ENCODE data around the gene EN2.

DNA sequence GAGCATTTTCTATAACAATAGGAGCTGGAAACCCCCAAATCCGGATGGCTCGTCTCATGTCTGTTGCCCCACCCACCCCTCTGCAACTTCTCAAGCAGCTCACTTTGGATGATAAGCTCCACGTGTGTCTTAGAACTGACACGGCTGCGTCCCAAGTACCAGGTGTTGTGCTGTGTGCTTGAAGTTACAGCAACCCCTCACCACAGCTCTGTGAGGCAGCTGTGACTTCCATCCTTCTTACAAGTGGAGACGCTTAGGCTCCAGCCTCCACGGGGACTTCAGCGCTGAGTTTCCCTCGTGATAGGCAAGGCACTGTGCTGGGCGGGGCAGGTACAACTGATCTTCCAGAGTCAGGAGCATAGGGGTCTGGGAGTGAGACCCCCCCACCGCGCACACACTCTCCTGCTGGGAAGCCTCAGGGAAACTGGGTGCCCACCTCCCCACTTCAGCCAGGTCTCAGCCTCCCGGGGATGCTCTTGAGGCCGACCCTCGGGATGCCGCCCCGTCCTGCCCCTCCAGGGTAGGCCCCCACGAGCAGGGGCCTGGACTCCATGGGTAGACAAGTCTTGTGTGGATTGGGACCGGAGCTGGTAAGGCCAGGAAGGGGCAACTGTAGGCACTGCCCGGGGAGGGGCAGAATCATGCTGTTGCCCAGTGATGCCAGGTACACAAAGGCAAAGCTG lies 31.4 kb downstream of the EN2 start:
- TF ChIP-seq, protein P1, sequence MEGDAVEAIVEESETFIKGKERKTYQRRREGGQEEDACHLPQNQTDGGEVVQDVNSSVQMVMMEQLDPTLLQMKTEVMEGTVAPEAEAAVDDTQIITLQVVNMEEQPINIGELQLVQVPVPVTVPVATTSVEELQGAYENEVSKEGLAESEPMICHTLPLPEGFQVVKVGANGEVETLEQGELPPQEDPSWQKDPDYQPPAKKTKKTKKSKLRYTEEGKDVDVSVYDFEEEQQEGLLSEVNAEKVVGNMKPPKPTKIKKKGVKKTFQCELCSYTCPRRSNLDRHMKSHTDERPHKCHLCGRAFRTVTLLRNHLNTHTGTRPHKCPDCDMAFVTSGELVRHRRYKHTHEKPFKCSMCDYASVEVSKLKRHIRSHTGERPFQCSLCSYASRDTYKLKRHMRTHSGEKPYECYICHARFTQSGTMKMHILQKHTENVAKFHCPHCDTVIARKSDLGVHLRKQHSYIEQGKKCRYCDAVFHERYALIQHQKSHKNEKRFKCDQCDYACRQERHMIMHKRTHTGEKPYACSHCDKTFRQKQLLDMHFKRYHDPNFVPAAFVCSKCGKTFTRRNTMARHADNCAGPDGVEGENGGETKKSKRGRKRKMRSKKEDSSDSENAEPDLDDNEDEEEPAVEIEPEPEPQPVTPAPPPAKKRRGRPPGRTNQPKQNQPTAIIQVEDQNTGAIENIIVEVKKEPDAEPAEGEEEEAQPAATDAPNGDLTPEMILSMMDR (IDR thresholded peaks at IDR 0.05 in 2 of 3, conservative IDR thresholded peaks at IDR 0.05 in 1 of 3; ENCODE audit: control insufficient read depth in 2 of 3, extremely low read depth in 1 of 3, insufficient read depth in 1 of 3, low read depth in 3 of 3, low read length in 3 of 3) = no peak
- TF ChIP-seq TCF12 (IDR thresholded peaks at IDR 0.05; ENCODE audit: low read depth, low read length) (no peak), CHD4 (IDR thresholded peaks at IDR 0.05) (no peak)
